T-helper 2 cell (primary cell): Measurements from ENCODE around the gene ZCCHC14.

Experiments
- DNase-seq, 5 experiments: peaks; one replicate each; pipeline versions ENCODE4 v3.0.0 to v3.0.0-alpha.2; 2012 to 2022
- total RNA-seq, 2 donors: gene quantifications; one replicate each; lab custom pipeline; 2026; lab: John Stamatoyannopoulos, UW

The ZCCHC14 gene
- 25.3 to 28.8 reads per million in 2 donors for total RNA-seq

DNA sequence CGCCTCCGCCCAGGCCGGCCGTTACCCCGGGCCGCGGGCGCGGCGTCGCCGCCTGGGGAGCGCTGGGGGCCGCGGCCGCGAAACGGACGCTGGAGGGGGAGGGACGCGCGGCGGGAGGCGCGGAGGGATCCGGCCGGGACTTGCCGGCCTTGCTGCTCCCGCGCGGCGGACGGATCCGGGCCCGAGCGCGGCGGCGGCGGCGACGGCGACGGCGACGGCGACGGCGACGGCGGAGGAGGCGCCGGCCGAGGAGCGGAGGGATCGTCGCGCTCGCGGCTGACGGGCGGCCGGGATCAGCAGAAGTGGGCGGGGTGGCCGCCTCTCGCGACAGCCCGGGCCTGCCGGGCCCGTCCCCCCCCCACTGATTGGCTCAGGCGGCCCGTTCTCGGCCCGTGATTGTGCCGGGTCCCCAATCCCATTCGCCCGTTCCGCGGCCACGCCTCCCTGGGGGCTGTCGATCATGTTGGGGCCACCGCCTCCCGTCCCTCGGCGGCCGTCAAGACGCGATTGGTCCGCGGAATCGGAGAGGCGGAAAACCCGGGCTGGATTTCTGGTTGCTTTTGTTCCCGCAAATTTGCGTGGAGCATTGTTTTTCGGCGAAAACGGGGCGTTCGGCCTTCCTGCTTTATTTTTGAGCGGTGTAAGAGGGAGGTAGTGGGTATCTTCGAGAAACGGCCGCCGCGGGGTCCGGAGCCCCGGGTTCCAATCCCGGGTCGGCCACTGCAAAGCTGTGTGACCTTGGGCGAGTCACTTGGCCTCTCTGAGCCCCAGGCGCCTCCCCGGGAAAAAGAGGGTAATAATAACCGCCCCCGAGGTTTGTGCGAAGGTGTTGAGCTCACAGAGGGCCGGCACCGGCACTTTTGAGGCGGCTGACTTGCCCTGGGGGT is at the start of gene ZCCHC14:
ZCCHC14 (minus strand) TSS at position 304 of the 887 bp plus-strand sequence. CDS start 786 bp downstream, outside the sequence.
- peak; percentile 98 to 100 (median 99) for DNase-seq

DNA sequence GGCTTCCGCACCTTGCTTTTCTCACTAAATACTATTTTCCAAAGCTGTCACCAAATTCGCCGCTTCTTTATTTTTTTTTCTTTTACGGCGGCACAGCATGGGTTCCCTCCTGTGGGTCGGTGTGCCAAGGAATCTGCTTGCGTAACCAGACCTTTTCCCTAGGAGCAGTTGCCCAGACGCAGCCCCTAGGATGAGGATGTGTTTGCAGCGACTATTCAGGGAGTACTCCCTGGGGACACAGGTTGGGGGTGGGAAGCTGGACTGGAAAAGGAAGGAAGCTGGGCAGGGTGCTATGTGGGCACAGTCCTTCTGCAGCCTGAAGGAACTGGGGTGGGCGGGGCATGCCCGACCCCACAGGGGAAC is 49.0 kb upstream of the ZCCHC14 start:
- DNase-seq: no peak

DNA sequence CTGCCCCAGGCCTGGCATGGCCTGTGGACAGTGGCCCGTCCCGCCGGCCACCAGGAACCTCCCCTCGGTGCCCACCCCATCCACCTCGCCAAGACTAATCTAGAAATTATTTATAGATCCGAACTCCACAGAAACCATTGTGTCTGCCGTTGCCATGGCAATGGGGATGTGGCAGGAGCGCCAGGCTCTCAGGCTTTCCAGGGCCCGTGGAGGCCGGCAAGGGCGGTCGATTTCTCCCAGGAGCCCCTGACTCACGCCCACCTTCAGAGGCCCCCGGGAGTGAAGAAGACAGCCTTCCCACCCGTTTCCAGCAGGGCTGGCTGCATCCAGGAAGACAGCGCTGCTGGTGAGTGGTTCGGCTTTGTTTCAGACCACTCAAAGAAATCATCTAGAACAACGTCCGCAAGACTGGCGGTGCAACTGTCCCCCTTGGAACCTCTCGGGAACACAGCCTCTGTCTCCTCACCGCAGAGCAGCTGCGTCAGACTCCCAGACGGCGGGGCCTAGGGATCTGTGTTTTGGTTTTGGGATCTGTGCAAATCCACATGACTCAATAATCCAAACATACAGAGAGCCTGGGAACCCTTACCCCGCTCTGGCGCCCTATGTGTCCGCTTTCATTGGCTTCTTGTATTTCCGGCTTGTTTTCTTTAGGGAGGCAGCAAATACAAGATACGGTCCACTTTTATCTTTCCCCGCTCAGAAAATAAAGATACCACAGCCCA is 48.5 kb upstream of the ZCCHC14 start:
- no peak for DNase-seq

DNA sequence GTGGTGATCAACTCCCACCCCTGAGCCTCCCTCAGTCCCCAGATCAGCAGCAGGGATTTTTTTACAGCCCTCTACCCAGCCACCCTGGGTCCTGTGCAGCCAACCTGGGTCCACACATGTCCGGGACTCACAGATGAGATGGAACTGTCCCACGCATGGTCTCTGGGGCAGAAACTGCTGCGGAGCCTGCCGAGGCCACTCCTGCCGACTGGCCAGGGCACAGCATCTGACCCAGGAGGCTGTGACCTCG is 48.0 kb upstream of the ZCCHC14 start:
- DNase-seq: no peak

DNA sequence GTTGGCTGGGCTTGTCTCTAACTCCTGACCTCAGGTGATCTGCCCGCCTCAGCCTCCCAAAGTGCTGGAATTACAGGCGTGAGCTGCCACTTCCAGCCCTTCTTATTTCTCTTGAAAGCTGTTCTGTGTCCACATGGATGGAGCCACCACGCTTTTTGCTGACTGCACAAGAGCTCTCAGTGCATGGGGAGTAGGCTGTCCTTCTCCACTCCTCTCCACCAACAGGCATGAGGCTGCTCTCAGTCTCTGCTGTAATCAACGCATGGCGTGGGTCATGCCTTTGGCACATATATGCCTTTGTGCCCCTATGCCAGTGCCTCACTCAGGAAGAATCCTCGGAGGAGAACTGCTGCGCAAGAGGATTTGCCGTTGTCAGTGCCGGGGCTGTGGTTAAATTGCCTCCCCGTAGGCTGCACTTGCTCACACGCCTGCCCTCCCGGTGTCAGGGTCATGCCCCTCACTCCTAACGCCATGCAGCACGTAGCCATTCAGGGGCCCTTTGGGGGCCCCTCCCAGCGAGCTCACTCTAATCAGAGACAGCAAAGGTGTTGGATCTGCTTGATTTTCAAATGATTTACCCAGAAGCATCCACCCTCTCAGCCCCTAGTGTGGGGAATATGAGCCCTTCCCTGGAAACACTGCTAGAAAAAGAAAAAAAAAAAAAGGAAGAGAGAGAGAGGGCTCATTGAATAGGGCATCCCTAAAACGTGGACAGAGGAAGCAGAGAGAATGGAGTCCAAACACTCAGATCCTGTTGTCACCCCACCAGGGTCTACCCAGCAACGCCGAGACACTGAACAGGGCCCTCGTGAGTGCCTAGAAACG is 47.5 kb upstream of the ZCCHC14 start:
- DNase-seq: no peak

DNA sequence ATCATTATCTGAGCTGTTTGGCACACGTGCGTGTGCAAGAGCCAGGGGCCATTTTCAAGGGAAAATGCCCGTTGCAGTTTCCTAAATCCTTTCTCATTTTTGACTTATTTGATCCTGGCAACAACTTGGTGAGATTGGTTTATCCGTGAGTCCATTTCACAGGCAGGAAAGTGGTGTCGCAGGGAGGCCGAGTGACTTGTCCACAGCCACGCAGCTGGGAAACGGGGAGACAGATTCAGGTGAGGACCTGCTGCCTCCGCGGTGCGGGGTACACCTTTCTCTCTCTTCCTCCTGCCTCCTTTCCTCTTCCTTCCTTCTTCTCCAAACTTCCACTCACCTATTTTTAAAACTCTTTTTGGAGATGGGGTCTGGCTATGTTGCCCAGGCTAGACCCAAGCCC is 46.3 kb upstream of the ZCCHC14 start:
- no peak for DNase-seq

DNA sequence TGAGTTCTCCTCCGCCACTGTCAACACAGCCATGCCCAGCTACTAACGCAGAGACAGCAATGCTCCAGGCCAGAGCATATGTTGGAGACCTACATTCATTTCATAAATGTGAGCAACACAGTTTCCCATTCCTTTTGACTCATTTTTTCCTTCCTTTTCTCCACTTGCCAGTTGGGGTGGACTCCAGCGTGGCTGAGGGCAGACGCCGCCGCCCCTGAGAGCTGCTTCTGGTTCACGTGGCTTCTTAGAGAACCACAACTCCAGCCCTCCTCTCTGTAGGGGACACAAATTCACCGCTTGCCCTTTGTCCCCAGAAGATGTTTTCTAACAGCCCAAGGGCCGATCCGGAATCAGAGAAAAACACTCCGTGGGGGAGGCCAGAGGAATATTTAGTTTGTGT is 45.8 kb upstream of the ZCCHC14 start:
- no peak for DNase-seq

DNA sequence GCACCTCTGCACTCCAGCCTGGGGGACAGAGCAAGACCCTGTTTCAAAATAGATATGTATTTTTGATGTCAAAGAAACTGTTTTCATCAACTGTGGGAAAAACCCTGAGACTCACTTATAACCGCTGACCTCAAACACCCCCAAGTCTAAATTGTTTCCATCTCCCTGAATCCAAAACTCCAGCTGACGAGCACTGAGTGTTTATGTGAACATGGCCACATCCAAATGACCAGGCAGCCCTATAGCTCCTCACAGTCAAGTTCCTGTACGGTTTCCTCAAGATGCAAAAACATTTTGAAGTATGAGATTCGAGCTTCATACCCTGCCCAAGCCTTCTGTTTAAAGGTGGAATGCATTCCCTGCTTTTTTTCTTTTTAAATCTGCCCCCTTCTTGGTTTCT is 45.3 kb upstream of the ZCCHC14 start:
- no peak for DNase-seq

DNA sequence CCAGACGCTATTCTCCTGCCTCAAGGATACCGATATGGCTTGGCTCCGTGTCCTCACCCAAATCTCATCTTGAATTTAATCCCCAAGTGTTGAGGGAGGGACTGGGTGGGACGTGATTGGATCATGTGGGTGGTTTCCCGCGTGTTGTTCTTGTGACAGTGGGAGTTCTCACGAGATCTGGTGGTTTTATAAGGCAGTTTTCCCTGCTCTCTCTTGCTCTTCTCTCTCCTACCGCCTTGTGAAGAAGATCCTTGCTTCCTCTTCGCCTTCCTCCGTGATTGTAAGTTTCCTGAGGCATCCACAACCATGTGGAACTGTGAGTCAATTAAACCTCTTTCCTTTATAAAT is 43.9 kb upstream of the ZCCHC14 start:
- no peak for DNase-seq

DNA sequence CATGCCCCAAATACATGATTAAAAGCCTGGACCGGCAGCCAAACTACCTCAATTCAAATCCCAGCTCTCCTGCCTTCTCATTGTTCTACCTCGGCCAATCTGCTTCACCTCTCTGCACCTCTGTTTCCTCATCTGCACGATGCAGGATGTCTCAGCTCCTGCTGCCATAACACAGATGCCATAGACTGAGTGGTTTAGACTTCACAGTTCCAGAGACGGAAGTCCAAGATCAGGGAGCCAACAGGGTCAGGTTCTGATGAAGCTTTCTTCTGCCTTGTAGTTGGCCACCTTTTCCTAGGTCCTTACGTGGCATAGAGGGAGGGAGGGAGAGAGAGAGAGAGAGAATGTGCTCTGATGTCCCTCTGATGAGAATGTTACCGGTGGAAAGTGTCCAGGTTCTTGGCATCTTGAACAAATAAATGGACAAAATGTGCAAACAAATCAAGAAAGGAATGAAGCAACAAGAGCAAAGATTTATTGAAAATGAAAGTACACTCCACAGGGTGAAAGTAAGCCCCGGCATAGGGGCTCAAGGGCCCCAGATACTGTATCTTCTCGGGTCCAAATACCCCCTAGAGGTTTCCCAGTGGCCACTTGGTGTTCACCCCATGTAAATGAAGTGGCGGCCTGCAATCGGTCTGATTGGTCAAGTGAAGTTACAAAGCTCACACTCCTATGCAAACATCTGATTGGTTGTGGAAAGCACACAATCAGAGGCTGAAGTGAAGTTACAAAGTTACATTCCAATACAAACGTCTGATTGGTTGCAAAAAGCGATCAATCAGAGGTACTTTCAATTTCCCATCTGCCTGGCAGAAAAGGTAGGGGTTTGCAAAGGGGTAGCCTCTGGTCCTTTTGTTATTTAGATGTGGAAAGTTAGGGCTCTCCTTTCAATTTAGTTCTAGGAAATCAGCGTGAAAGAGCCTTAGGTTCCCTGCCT is 43.3 kb upstream of the ZCCHC14 start:
- no peak for DNase-seq

DNA sequence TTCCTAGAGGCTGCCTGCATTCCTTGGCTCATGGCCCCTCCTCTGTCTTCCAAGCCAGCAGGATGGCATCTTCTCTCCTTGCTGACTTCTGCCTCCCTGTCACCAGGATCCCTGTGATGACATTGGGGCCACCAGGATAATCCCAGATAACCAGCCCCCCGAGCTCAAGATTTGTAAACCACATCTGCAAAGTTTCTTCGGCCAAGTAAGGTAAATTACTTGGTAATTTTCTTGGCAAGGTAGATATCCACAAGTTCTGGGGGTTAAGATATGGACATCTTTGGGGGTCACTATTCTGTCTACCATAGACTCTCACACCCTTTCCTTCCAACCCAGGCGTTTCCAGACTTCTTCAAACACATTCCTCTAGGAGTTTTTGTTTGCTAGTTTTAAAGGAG is 42.6 kb upstream of the ZCCHC14 start:
- no peak for DNase-seq

DNA sequence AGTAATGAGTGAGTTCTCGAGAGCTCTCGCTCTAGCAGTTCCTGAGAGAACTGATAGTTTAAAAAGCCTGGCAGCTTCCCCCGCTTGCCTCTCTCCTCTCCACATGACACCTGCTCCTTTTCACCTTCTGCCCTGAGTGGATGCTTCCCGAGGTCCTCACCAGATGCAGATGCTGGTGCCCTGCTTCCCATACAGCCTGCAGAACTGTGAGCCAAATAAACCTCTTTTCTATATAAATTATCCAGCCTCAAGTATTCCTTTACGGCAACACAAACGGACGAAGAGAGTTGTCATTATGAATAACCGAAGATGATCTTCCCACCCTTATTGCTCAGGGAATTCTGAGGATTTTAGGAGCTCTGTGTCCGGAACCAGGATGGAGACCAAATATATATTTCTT is 41.9 kb upstream of the ZCCHC14 start:
- no peak for DNase-seq

DNA sequence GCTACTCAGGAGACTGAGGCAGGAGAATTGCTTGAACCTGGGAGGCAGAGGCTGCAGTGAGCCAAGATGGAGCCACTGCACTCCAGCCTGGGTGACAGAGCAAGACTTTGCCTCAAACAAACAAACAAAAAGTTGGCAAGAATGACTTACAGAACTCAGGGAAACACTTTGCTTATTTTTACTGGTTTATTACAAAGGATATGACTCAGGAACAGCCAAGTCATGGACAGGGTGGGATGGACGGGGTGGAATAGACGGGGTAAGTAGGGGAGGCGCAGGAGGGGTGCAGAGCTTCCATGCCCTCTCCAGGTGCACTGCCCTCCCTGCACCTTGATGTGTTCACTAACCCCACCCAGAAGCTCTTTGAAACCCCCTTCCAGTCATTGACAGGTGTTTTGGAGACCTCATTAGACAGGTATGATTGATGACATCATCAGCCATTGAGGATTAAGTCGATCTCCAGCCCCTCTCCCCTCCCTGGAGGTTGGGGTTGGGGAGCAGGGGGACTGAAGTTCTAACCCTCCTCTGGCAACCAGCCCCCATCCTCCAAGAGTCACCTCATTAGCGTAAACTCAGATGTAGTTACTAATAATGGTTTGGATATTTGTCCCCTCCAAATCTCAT is 41.3 kb upstream of the ZCCHC14 start:
- DNase-seq: no peak

DNA sequence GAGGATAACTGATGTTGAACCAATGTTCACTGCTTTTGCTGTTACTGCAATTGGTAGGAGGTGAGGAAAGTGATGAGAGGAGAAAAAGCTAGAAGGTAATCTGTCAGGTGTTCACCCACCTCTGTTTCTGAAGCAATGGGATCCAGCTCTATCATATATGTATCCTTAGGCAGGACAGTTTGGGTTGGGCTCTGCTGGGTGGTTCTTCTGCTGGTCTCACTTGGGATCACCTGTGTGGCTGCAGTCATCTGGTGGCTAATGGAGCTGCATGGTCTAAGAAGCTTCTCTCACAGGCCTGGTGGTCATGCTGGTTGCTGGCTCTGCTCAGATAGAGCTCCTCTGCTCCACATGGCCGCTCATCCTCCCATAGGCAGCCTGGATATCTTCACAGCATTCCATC is 40.2 kb upstream of the ZCCHC14 start:
- DNase-seq: no peak

DNA sequence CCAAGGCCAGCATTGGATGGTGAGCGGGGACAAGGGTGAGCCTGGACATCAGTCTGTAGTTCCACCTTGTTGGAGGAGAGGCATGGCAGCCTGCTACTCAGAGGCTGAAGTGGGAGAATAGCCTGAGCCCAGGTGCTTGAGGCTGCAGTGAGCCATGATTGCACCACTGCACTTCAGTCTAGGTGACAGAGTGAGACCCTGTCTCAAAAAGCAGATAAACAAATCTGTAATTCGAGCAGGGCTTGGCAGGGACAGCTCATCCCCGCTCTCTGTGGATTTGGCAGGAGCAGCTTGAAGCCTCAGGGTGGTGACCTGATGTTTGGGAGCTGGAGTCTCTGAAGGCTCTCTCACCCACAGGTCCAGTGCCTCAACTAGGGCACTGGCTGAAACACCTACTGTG is 38.6 kb upstream of the ZCCHC14 start:
- DNase-seq: no peak

DNA sequence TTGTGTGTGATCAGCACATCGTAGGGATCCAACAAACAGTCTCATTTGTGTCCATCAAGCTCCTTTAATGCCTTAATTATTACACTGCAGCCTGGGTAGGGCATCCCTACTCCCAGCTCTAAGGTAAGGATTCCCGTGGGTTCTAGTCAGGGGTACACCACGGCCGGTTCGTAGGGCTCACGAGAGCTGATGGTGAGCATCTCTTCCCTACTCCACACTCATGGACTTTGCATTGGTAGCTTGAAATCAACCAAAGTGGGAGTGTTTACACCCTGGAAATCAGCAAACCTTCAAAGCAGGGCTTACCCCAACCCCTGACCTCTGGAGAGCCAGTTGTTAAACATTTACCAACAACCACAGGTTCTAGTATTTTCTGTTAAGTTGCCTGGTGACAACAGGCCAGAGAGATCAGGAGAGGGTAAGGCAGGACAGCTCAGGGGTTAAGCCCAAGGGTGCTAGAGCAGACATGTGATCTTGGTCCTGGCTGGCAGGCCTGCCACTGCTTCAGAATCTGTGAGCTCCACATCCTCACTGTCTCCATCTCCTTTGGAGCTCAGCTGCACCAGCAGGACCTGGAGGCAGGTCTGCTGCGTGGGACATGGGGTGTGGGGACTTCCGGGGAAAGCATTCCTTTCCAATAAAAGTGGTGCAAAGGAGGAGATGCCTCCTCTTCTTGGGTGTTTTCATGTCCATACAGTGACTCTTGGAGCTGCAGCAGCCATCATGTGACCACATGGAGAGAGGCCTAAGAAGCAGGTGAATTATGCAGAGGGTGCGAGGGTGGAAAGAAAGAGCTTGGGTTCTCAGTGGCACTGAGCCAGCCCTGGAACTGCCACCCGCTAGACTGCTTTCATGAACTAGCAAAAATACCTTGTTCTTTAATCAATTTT is 36.1 kb upstream of the ZCCHC14 start:
- no peak for DNase-seq

DNA sequence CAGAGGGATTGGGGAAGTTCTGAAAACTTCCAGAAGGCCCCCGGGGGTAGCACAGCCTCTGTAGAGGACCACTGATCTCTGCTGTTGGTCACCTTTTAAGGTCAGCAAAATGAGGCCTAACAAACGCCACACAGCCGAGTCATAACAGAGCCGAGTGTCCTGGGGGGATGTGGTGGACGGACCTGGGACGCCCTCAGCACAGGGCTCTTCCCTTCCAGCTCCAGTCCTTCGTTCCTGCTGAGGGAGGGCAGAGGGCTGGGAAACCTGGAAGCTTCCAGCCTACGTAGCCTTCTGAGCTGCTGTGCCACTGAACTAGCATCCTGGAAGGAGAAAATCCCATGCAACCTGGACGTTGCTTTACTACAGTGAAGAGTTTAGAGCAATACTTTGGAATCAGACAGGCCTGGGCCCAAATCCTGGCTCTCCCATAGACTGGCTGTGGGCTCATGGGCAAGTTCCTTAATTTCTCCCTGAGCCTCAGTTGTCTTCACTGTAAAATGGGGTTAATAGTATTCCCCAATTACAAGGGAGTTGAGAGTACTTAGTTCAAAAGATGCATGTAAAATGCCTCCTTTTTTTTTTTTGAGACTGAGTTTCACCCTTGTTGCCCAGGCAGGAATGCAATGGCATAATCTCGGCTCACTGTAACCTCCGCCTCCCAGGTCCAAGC is 34.4 kb upstream of the ZCCHC14 start:
- DNase-seq: no peak

DNA sequence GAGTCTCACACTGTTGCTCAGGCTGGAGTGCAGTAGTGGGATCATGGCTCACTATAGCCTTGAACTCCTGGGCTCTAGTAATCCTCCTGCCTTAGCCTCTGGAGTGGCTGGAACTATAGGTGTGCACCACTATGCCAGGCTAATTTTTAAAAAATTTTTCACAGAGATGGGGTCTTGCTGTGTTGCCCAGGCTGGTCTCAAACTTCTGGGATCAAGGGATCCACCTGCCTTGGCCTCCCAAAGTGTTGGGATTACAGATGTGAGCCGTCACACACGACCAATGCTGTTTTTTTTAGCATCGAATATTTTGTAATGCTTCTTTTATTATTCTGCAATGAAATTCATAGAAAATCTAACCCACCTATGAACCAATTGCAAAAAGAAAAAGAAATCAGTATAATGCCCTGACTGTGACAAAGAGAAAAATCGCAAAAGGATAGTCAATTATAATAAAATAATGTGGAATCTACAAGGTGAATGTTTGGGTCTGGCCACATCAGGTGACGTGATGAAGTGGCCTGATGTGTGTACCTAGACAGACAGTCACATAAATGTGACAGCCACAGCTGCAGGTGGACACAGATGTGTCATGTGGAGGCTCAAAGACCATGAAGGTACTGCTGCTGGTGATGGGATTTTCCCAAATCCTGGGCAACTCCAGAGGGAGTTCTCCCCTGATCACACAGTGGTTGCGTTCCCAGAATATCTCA is 33.6 kb upstream of the ZCCHC14 start:
- no peak for DNase-seq

DNA sequence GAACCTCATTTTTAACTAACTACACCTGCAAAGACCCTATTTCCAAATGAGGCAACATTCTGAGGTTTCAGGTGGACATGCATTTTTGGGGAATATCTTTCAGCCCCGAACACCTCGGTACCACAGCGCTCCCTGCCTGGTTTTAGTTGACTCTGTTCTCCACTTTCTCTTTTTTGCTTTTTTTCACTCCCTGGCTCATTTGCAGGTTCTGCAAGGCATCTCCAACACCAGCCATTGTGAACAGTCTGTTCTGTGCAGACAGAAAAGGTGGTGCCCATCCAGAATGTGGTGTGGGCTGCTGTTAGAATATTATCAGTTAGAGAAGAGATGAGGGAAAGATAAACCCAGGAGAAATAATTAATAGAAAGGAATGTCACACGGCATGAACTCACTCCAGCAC is 32.5 kb upstream of the ZCCHC14 start:
- no peak for DNase-seq

DNA sequence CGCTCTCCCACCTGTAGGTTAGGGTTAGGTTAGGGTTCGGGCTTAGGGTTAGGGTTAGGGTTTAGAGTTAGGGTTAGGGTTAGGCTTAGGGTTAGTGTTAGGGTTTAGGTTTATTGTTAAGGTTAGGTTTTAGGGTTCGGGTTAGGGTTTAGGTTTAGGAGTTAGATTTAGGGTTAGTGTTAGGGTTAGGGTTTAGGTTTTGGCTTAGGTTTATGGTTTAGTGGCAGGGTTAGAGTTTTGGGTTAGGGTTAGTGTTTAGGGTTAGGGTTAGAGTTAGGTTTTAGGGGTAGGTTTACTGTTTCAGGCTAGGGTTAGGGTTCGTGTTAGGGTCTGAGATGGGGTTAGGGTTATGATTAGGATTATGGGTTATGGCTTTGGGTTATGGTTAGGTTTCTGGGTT is 31.6 kb upstream of the ZCCHC14 start:
- DNase-seq: no peak
